A673 (cell line): ENCODE results near the gene OLIG1. TPM values are rescaled to one million over a fixed set of nuclear protein-coding genes. Genes with fewer than 3 reads are reported as not detected.

ENCODE experiments used
- BruUV-seq: library from RNA; stranded (reverse); fragments of 400-500 nt; replicated peaks from 2 replicates; lab custom pipeline; 2021; lab: Mats Ljungman, UMichigan
- CTCF ChIA-PET: fragments of 300-600 bp; sonication (Branson Sonifier 250); formaldehyde crosslinking; loops from one replicate; lab custom pipeline; 2022; ENCODE audit warnings: antibody characterized with exemption; lab: Charles Lee
- POLR2A ChIA-PET: fragments of 300-600 bp; sonication (Branson Sonifier 250); formaldehyde crosslinking; loops from one replicate; lab custom pipeline; 2022; ENCODE audit warnings: antibody characterized with exemption; ENCODE audit not compliant: low non-redundant PET; lab: Charles Lee
- DNase-seq: peaks from one replicate; pipeline ENCODE4 v3.0.0-alpha.2; 2015; ENCODE audit warnings: low spot score
- H3K27ac ChIP-seq: fragments of 200-600 bp; sonication (generic); 2 replicates; pipeline ENCODE4 v1.5.1; 2016; ENCODE audit warnings: mixed run types, low read depth, mild to moderate bottlenecking, mixed read lengths, antibody characterized with exemption, low read length; ENCODE audit not compliant: poor library complexity, severe bottlenecking
- H3K27me3 ChIP-seq: fragments of 200-600 bp; sonication (generic); replicated peaks from 2 replicates; pipeline ENCODE4 v1.6.1; 2017; ENCODE audit warnings: mixed run types, low read depth, mild to moderate bottlenecking, mixed read lengths, antibody characterized with exemption, low read length; ENCODE audit not compliant: insufficient read depth, poor library complexity
- H3K36me3 ChIP-seq: fragments of 200-600 bp; sonication (generic); 2 replicates; pipeline ENCODE4 v1.6.1; 2016; ENCODE audit warnings: mixed run types, mild to moderate bottlenecking, mixed read lengths, antibody characterized with exemption, low read length; ENCODE audit not compliant: insufficient read depth, poor library complexity, severe bottlenecking
- H3K4me1 ChIP-seq: fragments of 200-600 bp; sonication (generic); 2 replicates; pipeline ENCODE4 v1.6.1; 2017; ENCODE audit warnings: mixed run types, mild to moderate bottlenecking, mixed read lengths, antibody characterized with exemption, low read length; ENCODE audit not compliant: insufficient read depth, poor library complexity, severe bottlenecking
- H3K4me3 ChIP-seq: fragments of 200-600 bp; sonication (generic); 2 replicates; pipeline ENCODE4 v1.5.1; 2016; ENCODE audit warnings: low read depth, mixed run types, mild to moderate bottlenecking, mixed read lengths, low read length; ENCODE audit not compliant: poor library complexity, severe bottlenecking
- H3K9me3 ChIP-seq: fragments of 200-600 bp; sonication (generic); 2 replicates; pipeline ENCODE4 v1.6.1; 2016; ENCODE audit warnings: mixed run types, low read depth, mild to moderate bottlenecking, mixed read lengths, antibody characterized with exemption, low read length; ENCODE audit not compliant: poor library complexity, severe bottlenecking
- EZH2 ChIP-seq: fragments of 200-600 bp; sonication (generic); IDR thresholded peaks from 2 replicates; pipeline ENCODE4 v1.6.1; 2017; ENCODE audit warnings: borderline replicate concordance, low read depth, mild to moderate bottlenecking, mixed read lengths, antibody characterized with exemption, low read length; ENCODE audit not compliant: poor library complexity, severe bottlenecking
- intact Hi-C: fragments of 100-400 bp; cut with micrococcal nuclease; formaldehyde crosslinking; loops from one replicate; pipeline ENCODE4 v1.10.0; 2022; ENCODE audit not compliant: unreplicated experiment
- total RNA-seq: library from RNA; stranded (reverse); gene quantifications from 2 replicates; pipeline ENCODE4 v1.2.3, GENCODE V29; 2021
- TF ChIP-seq, protein P1 (sequence below): fragments of 300-800, 200-600 bp; sonication (generic); conservative IDR thresholded peaks from 2 replicates; pipeline ENCODE4 v1.5.1; 2017; ENCODE audit warnings: low read depth, mild to moderate bottlenecking, antibody characterized with exemption, low read length, moderate library complexity, mixed read lengths

The OLIG1 gene
- total RNA-seq, 1 experiment from 2014 or later = not detected

GRCh38 chr21:33075596-33076195 is 5.8 kb downstream of the OLIG1 start:
- ChIA-PET POLR2A (no interaction called here), CTCF (interaction anchor here (0.6 kb wide), 1 partner anchor 82 kb away, joined by 3 read pairs; no protein-coding TSS in a partner anchor)
- Histone ChIP-seq H3K9me3 (no peaks in the 10 kb centered on the region), H3K36me3 (no peaks in the 10 kb centered on the region), H3K27me3 (peaks cover 94% of the 10 kb centered on the region), H3K4me1 (no peaks in the 10 kb centered on the region), H3K4me3 (no peak overlapping the region), H3K27ac (no peak overlapping the region)
- TF ChIP-seq, protein P1, sequence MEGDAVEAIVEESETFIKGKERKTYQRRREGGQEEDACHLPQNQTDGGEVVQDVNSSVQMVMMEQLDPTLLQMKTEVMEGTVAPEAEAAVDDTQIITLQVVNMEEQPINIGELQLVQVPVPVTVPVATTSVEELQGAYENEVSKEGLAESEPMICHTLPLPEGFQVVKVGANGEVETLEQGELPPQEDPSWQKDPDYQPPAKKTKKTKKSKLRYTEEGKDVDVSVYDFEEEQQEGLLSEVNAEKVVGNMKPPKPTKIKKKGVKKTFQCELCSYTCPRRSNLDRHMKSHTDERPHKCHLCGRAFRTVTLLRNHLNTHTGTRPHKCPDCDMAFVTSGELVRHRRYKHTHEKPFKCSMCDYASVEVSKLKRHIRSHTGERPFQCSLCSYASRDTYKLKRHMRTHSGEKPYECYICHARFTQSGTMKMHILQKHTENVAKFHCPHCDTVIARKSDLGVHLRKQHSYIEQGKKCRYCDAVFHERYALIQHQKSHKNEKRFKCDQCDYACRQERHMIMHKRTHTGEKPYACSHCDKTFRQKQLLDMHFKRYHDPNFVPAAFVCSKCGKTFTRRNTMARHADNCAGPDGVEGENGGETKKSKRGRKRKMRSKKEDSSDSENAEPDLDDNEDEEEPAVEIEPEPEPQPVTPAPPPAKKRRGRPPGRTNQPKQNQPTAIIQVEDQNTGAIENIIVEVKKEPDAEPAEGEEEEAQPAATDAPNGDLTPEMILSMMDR = no peak
- no peak for TF ChIP-seq EZH2
- intact Hi-C loops = no loop called here
- no peak for DNase-seq
- BruUV-seq = no TSS peak

DNA sequence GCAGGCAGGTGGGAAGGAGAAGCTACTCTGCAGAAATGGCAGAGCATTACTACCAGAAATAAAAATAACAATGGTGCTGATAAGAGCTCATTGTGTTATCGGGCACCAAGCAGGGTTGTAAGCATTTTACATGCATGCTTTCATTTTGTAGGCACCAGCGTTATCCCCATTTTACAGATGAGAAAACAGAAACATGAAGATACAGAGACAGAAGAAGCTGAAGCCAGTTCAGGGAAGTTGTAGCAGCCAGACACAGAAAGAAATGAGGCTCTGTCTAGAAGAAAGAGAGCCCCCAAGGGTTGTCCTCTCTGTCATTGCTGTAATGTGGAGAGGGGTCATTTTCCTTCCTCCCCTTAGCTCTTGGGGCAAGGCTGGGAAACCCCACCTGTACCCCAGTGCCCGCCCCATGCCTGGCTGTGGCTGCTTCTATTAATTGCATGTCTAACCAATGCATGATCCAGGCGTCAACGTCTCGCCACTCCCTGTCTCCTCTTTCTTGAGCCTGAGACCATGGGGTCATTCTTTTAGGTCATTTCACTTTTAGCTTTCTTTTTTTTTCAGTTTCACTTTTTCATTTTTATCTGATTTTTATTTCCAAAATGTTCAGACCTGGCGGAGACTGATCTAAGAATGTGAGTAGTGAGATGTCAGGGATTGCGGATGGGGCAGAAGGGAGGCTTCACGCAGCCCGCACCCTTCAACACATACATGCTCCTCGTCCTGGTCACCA is 6.8 kb downstream of the OLIG1 start:
- Histone ChIP-seq H3K9me3 (no peaks in the 10 kb centered on the region), H3K27me3 (peaks cover 83% of the 10 kb centered on the region), H3K4me3 (no peak overlapping the region), H3K36me3 (no peaks in the 10 kb centered on the region), H3K4me1 (no peaks in the 10 kb centered on the region), H3K27ac (no peak overlapping the region)
- ChIA-PET POLR2A (no interaction called here), CTCF (interaction anchor here (0.6 kb wide), 1 partner anchor 83 kb away, joined by 3 read pairs; no protein-coding TSS in a partner anchor)
- no TSS peak for BruUV-seq
- DNase-seq = no peak
- intact Hi-C loops = no loop called here
- TF ChIP-seq, protein P1 = no peak
- TF ChIP-seq EZH2 = no peak

DNA sequence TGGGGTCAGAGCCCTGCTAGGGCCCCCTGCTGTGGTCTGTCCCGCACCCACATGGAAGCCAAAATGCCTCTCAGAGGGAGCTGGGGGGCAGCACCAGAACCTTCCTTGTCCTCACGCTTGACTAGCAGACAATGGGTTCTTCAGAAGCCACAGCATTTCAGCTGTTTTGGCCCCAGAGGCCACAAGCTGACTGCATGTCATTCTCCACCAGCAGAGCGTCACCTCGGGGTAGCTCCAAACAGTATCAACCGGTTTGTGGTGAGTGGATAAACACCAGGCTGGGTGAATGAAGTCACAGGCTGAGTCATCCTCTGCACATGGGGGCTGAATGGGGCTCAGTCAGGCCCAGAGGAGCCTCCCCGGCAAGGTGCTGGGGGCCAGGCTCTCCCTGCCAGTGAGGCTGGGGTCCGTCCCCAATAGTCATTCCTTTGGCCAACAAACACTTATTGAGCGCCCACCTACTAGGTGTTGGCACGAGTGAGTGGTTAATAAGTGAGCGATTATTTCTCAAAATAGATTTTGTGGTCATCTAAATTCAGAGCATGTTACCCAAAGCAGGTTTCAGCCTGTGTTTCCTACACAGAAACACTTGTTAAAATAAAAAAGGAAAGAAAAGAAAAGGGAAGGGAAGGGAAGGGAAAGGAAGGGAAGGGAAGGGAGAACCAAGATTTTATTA is 9.1 kb downstream of the OLIG1 start:
- H3K36me3 ChIP-seq = no peaks in the 10 kb centered on the region
- POLR2A ChIA-PET = no interaction called here
- H3K4me3 ChIP-seq = no peak overlapping the region
- H3K4me1 ChIP-seq = no peaks in the 10 kb centered on the region
- no peaks in the 10 kb centered on the region for H3K9me3 ChIP-seq
- no peak for DNase-seq
- no peak for TF ChIP-seq EZH2
- TF ChIP-seq, protein P1 = no peak
- BruUV-seq = no TSS peak
- peaks cover 60% of the 10 kb centered on the region for H3K27me3 ChIP-seq
- no peak overlapping the region for H3K27ac ChIP-seq
- intact Hi-C loops = no loop called here
- CTCF ChIA-PET = no interaction called here
